GM19240 (cell line): ENCODE data around the gene RASL10B.
"Not testable (repeated sequence)": the region's sequence is repeated elsewhere in the genome, so short reads cannot be mapped to it uniquely, and the experiment has no call there.

Experiments used
- DNase-seq: peaks from one replicate; pipeline ENCODE4 v3.0.0; 2011; ENCODE audit warnings: low spot score; ENCODE audit not compliant: insufficient read length

RASL10B gene

GRCh38 chr17:35731239-35731916 is at the start of gene RASL10B:
TSS of gene RASL10B (plus strand) at chr17:35731639. CDS start at chr17:35735185, 3,546 bp downstream.
- DNase-seq: no peak

- no peak for DNase-seq
Measured at GRCh38 chr17:35683591-35683990, 47.8 kb upstream of the RASL10B start.

DNA sequence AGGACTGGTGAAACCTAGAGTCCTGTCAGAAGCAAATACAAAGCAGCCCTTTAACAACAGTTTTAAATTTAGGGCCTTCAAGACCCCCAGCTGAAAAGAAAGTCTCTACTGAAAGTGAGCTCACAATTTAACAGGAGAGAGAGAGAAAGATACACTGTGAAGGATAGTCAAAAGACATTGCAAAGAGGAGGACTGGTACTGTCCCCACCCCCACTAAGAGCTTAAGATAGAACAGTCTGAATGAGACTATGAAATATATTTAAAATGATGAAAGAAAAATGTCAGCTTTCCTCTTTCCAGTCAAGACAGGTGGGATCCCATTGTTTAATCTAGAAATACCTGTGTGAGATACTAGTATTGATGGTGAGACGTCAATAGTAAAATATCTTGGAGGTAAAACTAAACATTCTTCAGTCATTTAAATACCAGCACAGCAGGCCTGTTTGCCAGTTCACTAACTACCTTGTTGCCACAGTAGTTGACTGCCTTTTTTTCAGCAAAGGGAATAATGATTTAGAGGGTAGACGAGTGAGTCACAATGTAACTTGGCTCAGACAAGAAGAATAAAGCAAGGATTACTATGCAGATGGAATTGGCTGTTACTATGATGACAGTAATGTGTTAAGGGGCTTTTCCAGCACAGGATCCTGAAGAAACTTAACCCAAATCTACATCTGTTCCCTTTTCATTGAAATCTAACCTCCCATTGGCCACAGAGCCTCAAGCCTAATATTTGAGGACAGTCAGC is 47.2 kb upstream of the RASL10B start:
- DNase-seq: no peak

GRCh38 chr17:35692512-35693210 is 38.8 kb upstream of the RASL10B start:
- DNase-seq: no peak

DNA sequence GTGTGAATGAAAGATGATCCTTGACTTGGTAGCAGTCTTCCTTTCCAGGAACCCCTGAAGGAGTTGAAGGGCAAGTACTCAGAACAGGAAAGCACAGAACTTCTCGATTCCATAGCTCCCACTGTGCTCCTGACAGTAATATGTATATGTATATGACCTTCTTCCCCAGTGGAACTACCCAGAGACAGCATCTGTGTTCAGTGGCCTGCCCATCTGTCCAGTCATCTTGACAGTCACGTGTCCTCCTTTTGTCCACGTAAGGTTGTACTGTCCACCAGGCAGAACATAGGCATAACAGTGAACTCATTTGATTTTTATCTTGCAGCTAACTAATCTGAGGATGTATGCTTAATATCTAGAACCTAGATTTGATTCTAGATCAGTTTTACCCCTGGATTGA is 37.8 kb upstream of the RASL10B start:
- no peak for DNase-seq

DNA sequence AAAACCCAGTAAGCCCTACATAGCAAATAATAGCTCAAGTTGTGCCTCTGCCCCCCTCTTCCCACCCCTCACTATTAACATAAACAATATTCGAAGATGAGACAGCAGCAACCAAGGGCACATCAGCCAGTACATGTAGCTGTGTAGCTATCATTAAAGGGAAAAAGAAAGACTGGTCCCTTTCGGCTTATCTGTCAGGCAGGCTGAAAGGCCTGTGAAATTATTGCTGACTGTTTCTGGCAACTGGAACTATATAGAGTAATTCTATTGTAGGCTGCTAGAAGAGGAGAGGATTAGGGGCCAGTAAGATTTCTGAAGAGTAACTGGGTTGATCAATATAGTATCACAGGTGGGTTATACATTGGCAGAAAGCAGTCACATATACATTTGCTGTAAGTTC is 36.5 kb upstream of the RASL10B start:
- DNase-seq: no peak

DNA sequence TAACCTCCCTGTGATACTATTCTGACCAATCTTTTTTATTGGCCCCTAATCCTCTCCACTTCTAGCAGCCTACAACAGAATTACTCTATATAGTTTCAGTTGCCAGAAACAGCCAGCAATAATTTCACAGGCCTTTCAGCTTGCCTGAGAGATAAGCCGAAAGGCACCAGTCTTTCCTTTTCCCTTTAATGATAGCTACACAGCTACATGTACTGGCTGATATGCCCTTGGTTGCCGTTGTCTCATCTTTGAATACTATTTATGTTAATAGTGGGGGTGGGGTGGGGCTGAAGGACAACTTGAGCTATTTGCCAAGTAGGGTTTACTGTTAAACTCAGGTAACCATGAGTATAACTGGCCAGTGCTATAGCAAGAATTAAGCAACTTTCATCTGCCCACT is 35.8 kb upstream of the RASL10B start:
- no peak for DNase-seq

DNA sequence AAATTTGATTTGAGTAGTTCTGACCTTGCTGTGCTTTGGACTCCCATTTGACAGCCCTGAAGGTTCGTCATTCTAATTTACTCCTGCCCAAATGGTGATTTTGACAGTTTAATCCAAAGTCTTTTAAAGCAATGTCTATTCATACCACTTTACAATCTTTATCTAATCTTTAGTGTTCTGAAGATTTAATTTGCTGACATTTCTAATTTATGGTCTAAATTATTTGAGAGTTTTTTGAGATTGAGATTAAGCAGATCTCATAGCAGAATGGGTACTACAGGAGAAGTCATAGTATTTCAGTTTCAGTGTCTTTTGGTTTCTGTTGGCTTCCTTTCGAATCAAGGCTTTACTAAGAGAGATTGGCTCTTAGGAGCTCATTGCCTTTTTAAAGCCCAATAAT is 32.6 kb upstream of the RASL10B start:
- DNase-seq: no peak

- DNase-seq: no peak
Measured at GRCh38 chr17:35700150-35700549, 31.3 kb upstream of the RASL10B start.

DNA sequence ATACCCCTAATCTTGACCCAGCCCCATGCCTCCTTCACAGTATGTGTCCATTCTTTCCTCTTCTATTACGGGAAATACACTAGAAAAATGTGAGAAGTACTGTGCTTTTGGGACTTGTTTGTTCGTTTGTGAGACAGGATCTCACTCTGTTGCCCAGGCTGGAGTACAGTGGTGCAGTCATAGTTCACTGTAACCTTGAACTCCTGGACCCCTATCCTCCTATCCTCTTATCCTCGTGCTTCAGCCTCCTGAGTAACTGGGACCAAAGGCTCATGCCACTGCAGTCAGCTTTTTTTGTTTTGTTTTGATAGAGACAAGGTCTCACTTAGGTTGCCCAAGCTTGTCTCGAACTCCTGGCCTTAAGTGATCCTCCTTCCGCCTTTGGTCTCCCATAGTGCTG is 29.9 kb upstream of the RASL10B start:
- no peak for DNase-seq

DNA sequence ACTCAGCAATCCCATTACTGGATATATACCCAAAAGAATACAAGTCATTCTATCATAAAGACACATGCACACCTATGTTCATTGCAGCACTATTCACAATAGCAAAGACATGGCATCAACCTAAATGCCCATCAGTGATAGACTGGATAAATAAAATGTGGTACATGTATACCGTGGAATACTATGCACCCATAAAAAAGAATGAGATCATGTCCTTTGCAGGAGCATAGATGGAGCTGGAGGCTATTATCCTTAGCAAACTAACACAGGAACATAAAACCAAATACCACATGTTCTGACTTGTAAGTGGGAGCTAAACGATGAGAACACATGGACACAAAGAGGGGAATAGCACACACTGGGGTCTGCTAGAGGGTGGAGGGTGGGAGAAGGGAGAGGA is 28.1 kb upstream of the RASL10B start:
- not testable (repeated sequence) for DNase-seq

DNA sequence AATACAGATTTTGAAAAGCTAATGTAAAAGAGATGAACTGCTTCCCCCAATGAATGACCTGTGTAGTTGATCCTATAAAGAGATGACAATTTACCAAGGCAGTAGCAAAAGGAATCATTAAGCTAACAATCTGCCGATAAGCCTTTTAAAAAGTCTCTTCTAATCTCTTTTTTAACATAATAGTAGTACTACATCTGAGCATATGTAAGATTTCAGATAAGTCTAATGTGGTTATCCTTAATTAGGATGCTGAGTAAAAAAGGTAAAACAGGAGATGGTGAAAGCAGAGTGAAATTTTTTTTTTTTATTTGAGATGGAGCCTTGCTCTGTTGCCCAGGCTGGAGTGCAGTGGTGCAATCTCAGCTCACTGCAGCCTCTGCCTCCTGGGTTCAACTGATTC is 26.2 kb upstream of the RASL10B start:
- no peak for DNase-seq

DNA sequence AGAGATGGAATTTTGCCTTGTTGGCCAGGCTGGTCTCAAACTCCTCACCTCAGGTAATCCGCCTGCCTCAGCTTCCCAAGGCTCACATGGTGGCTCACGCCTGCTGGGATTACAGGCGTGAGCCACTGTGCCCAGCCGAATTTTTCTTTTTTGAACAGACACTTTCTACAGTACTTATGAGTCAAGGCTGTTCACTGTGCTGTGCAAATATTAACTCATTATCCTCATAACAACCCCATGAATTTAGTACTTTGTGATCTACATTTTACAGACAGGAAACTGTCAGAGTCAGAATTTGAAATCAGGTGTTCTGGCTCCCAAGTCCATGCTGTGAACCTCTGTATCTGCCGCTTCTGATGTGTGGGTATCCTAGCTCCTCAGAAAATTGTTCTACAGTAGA is 25.7 kb upstream of the RASL10B start:
- no peak for DNase-seq

DNA sequence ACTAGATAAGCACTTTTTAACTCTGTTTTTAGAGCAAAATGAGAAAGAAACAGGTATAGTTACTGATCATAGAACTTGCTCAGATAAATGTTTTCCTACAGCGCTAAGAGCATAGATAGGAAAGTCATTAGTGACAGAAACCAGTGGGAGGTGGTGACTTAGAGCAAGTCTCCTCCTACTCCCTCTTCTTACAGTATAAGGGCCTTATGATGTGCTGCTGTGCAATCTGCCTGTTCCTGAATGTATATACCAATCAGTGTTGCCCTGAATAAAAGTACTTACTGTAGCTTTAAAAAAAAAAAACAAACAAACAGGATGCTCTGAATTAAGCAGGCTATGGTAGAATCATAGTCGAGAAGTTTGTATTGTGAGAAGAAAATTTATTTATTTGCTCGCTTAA is 23.3 kb upstream of the RASL10B start:
- DNase-seq: no peak

DNA sequence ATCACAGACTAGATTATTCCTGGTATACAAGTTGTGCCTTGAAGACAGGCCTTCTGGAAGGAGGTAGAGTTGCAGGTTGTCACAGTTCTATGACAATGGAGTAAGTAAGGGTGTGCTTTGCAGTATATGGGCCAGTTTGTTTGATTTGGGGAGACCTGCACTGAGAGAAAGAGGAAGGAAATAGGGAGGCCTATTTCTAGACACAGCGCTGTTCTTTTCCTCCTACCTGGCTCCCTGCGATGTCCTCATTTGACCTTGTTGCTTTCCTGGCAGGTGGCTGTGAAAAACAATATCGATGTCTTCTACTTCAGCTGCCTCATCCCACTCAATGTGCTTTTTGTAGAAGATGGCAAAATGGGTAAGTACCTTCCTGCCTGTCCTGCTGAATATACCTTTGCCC is 22.5 kb upstream of the RASL10B start:
- no peak for DNase-seq

- DNase-seq: no peak
Measured at GRCh38 chr17:35709874-35710273, 21.6 kb upstream of the RASL10B start.

GRCh38 chr17:35710950-35711349 is 20.5 kb upstream of the RASL10B start:
- DNase-seq: no peak

GRCh38 chr17:35713069-35713728 is 18.2 kb upstream of the RASL10B start:
- no peak for DNase-seq

DNA sequence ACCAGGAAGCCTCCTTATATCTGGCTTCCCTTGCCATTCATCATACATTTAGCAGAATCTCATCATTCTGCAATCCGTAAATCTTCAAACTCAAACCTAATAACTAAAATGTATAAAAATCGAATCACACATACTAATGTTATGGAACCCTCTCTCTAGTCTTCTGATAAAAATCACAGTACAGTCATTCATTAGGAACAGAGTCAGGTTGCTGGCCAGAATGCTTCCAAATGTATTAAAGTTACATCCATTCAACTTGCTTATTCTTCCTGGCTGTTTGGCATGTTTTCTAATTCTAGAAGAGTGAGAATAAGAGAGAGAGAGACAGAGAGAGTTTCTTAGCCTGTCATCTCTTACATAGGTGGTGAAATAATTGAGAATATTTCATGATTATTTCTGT is 16.5 kb upstream of the RASL10B start:
- no peak for DNase-seq

GRCh38 chr17:35715416-35715815 is 16.0 kb upstream of the RASL10B start:
- DNase-seq: no peak

GRCh38 chr17:35716173-35716572 is 15.3 kb upstream of the RASL10B start:
- DNase-seq: no peak

- DNase-seq: no peak
Measured at GRCh38 chr17:35716897-35717465, 14.5 kb upstream of the RASL10B start.
